HG02943 (cell line): ENCODE results near the gene LAMTOR2.

Experiments
- ATAC-seq: cut with Tn5 transposase; IDR thresholded peaks from one replicate; pipeline ENCODE4 v1.9.1; 2021; ENCODE audit warnings: mild to moderate bottlenecking, low read depth, moderate library complexity; ENCODE audit not compliant: unreplicated experiment

LAMTOR2 gene

GRCh38 chr1:156074661-156075060 lies 20.1 kb downstream of the LAMTOR2 start:
- ATAC-seq = no peak

- no peak for ATAC-seq
Measured at GRCh38 chr1:156075162-156075561, 20.6 kb downstream of the LAMTOR2 start.

GRCh38 chr1:156075775-156076204 lies 21.2 kb downstream of the LAMTOR2 start:
- ATAC-seq = no peak

GRCh38 chr1:156076609-156077429 lies 22.2 kb downstream of the LAMTOR2 start:
- no peak for ATAC-seq

GRCh38 chr1:156077430-156077760 lies 22.8 kb downstream of the LAMTOR2 start:
- no peak for ATAC-seq

- no peak for ATAC-seq
Measured at GRCh38 chr1:156078728-156079127, 24.1 kb downstream of the LAMTOR2 start.

- ATAC-seq = no peak
Measured at GRCh38 chr1:156079762-156080161, 25.2 kb downstream of the LAMTOR2 start.

GRCh38 chr1:156080241-156080862 lies 25.8 kb downstream of the LAMTOR2 start:
- ATAC-seq = no peak

GRCh38 chr1:156080863-156081179 lies 26.2 kb downstream of the LAMTOR2 start:
- ATAC-seq = no peak

- ATAC-seq = no peak
Measured at GRCh38 chr1:156081180-156081916, 26.8 kb downstream of the LAMTOR2 start.

- no peak for ATAC-seq
Measured at GRCh38 chr1:156081917-156082308, 27.3 kb downstream of the LAMTOR2 start.

- no peak for ATAC-seq
Measured at GRCh38 chr1:156082309-156083091, 27.9 kb downstream of the LAMTOR2 start, which contains the start of gene MEX3A. Gene MEX3A, minus strand, starts transcription at chr1:156082465. Its CDS starts 467 bp downstream, at chr1:156081998.

- ATAC-seq = no peak
Measured at GRCh38 chr1:156083800-156084790, 29.5 kb downstream of the LAMTOR2 start.

GRCh38 chr1:156086256-156086662 lies 31.7 kb downstream of the LAMTOR2 start:
- no peak for ATAC-seq

GRCh38 chr1:156089704-156090103 lies 35.1 kb downstream of the LAMTOR2 start:
- no peak for ATAC-seq

- no peak for ATAC-seq
Measured at GRCh38 chr1:156090138-156090839, 35.7 kb downstream of the LAMTOR2 start.

- ATAC-seq = no peak
Measured at GRCh38 chr1:156090840-156091188, 36.2 kb downstream of the LAMTOR2 start.

GRCh38 chr1:156091610-156092009 lies 37.0 kb downstream of the LAMTOR2 start:
- ATAC-seq = no peak

GRCh38 chr1:156095906-156096508 lies 41.4 kb downstream of the LAMTOR2 start:
- no peak for ATAC-seq
